Body of pancreas (tissue), 4 donors: Measurements from ENCODE around the gene AGAP1.

Source experiments
- CTCF ChIP-seq, 7 experiments: fragments of 450-650 bp in 4 of 7; fragments of 200-600 bp in 3 of 7; sonication (generic) in 3 of 7; IDR thresholded peaks; one replicate each; pipeline ENCODE4 v1.5.1; 2016 to 2019; ENCODE audit warnings: antibody characterized with exemption in 7 of 7
- POLR2A ChIP-seq, 3 donors: fragments of 450-650 bp; IDR thresholded peaks; one replicate each; pipeline ENCODE4 v1.6.1; 2016; ENCODE audit warnings: antibody characterized with exemption in 3 of 3, mild to moderate bottlenecking in 2 of 3

- TF ChIP-seq CTCF (IDR thresholded peaks at IDR 0.05) (no peak), POLR2A (IDR thresholded peaks at IDR 0.05) (no peak)
Observed at GRCh38 chr2:235744161-235744560, 250.3 kb downstream of the AGAP1 start.
